ENCODE results near the gene SPEM1.
A peak's percentile ranks its signal among the peaks of the same experiment; 100 is the strongest.

The SPEM1 gene

GRCh38 chr17:7437369-7437863 is 17.3 kb downstream of the SPEM1 start:
- H3K4me1 Mint-ChIP-seq, result peaks cover 52% of the 10 kb centered on the region
- DNase-seq, result no peak
- no peaks in the 10 kb centered on the region for H3K9me3 Mint-ChIP-seq
- peaks cover 49% of the 10 kb centered on the region for H3K27me3 Mint-ChIP-seq
- peak overlapping the region; percentile 94 for H3K4me3 Mint-ChIP-seq
- H3K36me3 Mint-ChIP-seq, result peaks cover 26% of the 10 kb centered on the region
- no peak overlapping the region for H3K27ac Mint-ChIP-seq
- CTCF ChIA-PET, result interaction anchor here (0.7 to 4.3 kb wide), 24 partner anchors 8 to 250 kb away, joined by 3 to 56 read pairs (median 6); partner anchors contain the start of genes ACAP1, MPDU1, PLSCR3 and SLC2A4

GRCh38 chr17:7437950-7438614 is 18.0 kb downstream of the SPEM1 start:
- Mint-ChIP-seq H3K27ac (peak overlapping the region; percentile 90), H3K36me3 (peaks cover 26% of the 10 kb centered on the region), H3K9me3 (no peaks in the 10 kb centered on the region), H3K4me1 (peaks cover 52% of the 10 kb centered on the region), H3K27me3 (peaks cover 55% of the 10 kb centered on the region), H3K4me3 (peak overlapping the region; percentile 87)
- CTCF ChIA-PET, result interaction anchor here (1.2 to 4.3 kb wide), 3 partner anchors 40 to 122 kb away, joined by 3 to 56 read pairs (median 8); partner anchors contain the start of gene TMEM95
- DNase-seq, result peak; percentile 84

GRCh38 chr17:7438656-7439460 is 18.7 kb downstream of the SPEM1 start:
- peaks cover 63% of the 10 kb centered on the region for H3K27me3 Mint-ChIP-seq
- H3K9me3 Mint-ChIP-seq, result no peaks in the 10 kb centered on the region
- H3K36me3 Mint-ChIP-seq, result peaks cover 31% of the 10 kb centered on the region
- no peak overlapping the region for H3K27ac Mint-ChIP-seq
- peak overlapping the region; percentile 87 for H3K4me3 Mint-ChIP-seq
- H3K4me1 Mint-ChIP-seq, result peaks cover 52% of the 10 kb centered on the region
- CTCF ChIA-PET, result interaction anchor here (1.2 to 4.3 kb wide), 4 partner anchors 39 to 122 kb away, joined by 3 to 56 read pairs (median 7); partner anchors contain the start of gene TMEM95
- DNase-seq, result no peak

- peaks cover 71% of the 10 kb centered on the region for H3K27me3 Mint-ChIP-seq
- no peak within 1 kb of the TSS for H3K27ac Mint-ChIP-seq
- DNase-seq, result peak; percentile 33
- CTCF ChIA-PET, result interaction anchor here (1.2 to 2.8 kb wide), 5 partner anchors 12 to 121 kb away, joined by 3 to 12 read pairs (median 6); partner anchors contain the start of gene TMEM256
- peaks cover 33% of the 10 kb centered on the region for H3K36me3 Mint-ChIP-seq
- peak within 1 kb of the TSS; percentile 87 for H3K4me3 Mint-ChIP-seq
- no peaks in the 10 kb centered on the region for H3K9me3 Mint-ChIP-seq
- H3K4me1 Mint-ChIP-seq, result peaks cover 54% of the 10 kb centered on the region
These were observed 19.5 kb downstream of the SPEM1 start, which contains the start of gene FGF11 for GRCh38 chr17:7439462-7440112. Gene FGF11, plus strand, starts transcription at chr17:7439512. Its CDS starts 109 bp downstream, at chr17:7439621.

- Mint-ChIP-seq H3K27ac (no peak overlapping the region), H3K4me1 (peaks cover 55% of the 10 kb centered on the region), H3K36me3 (peaks cover 33% of the 10 kb centered on the region), H3K9me3 (no peaks in the 10 kb centered on the region), H3K27me3 (peaks cover 77% of the 10 kb centered on the region), H3K4me3 (peak overlapping the region; percentile 87)
- CTCF ChIA-PET, result interaction anchor here (1.0 to 2.8 kb wide), 6 partner anchors 11 to 120 kb away, joined by 3 to 12 read pairs (median 4); partner anchors contain the start of gene TMEM256
- DNase-seq, result peak; percentile 64
These were observed 20.1 kb downstream of the SPEM1 start for GRCh38 chr17:7440113-7440833.

- Mint-ChIP-seq H3K9me3 (no peaks in the 10 kb centered on the region), H3K36me3 (peaks cover 37% of the 10 kb centered on the region), H3K4me3 (peak overlapping the region; percentile 87), H3K27me3 (peaks cover 83% of the 10 kb centered on the region), H3K27ac (no peak overlapping the region), H3K4me1 (peaks cover 57% of the 10 kb centered on the region)
- CTCF ChIA-PET, result interaction anchor here (1.0 to 2.8 kb wide), 5 partner anchors 74 to 246 kb away, joined by 3 to 12 read pairs (median 4); partner anchors contain the start of gene TP53
- DNase-seq, result no peak
These were observed 20.7 kb downstream of the SPEM1 start for GRCh38 chr17:7440834-7441195.

- CTCF ChIA-PET, result interaction anchor here (1.0 to 2.8 kb wide), 5 partner anchors 73 to 246 kb away, joined by 3 to 12 read pairs (median 4); partner anchors contain the start of gene TP53
- Mint-ChIP-seq H3K4me3 (no peak overlapping the region), H3K36me3 (peaks cover 34% of the 10 kb centered on the region), H3K27me3 (peaks cover 87% of the 10 kb centered on the region), H3K9me3 (no peaks in the 10 kb centered on the region), H3K27ac (no peak overlapping the region), H3K4me1 (peaks cover 57% of the 10 kb centered on the region)
- DNase-seq, result no peak
These were observed 21.1 kb downstream of the SPEM1 start for GRCh38 chr17:7441266-7441665.

- Mint-ChIP-seq H3K4me3 (no peak overlapping the region), H3K36me3 (peaks cover 35% of the 10 kb centered on the region), H3K27me3 (peaks cover 96% of the 10 kb centered on the region), H3K4me1 (peaks cover 51% of the 10 kb centered on the region), H3K27ac (no peak overlapping the region), H3K9me3 (no peaks in the 10 kb centered on the region)
- CTCF ChIA-PET, result interaction anchor here (1.0 to 2.8 kb wide), 2 partner anchors 86 to 119 kb away, joined by 3 to 12 read pairs; no protein-coding TSS in a partner anchor
- DNase-seq, result no peak
These were observed 22.0 kb downstream of the SPEM1 start for GRCh38 chr17:7442142-7442541.

GRCh38 chr17:7443499-7444485 is 23.7 kb downstream of the SPEM1 start:
- CTCF ChIA-PET, result interaction anchor here (0.6 to 1.4 kb wide), 6 partner anchors 8 to 117 kb away, joined by 3 to 5 read pairs (median 4); no protein-coding TSS in a partner anchor
- Mint-ChIP-seq H3K4me1 (peaks cover 40% of the 10 kb centered on the region), H3K27ac (no peak overlapping the region), H3K27me3 (peaks cover 100% of the 10 kb centered on the region), H3K4me3 (peak overlapping the region; percentile 8), H3K36me3 (peaks cover 32% of the 10 kb centered on the region), H3K9me3 (no peaks in the 10 kb centered on the region)
- DNase-seq, result no peak

- Mint-ChIP-seq H3K27me3 (peaks cover 91% of the 10 kb centered on the region), H3K4me3 (peak within 1 kb of the TSS; percentile 68), H3K4me1 (peaks cover 35% of the 10 kb centered on the region), H3K9me3 (no peaks in the 10 kb centered on the region), H3K27ac (peak within 1 kb of the TSS; percentile 44), H3K36me3 (peaks cover 32% of the 10 kb centered on the region)
- CTCF ChIA-PET, result interaction anchor here (0.8 to 1.4 kb wide), 4 partner anchors 8 to 89 kb away, joined by 3 to 5 read pairs (median 4); no protein-coding TSS in a partner anchor
- DNase-seq, result peak; percentile 39
These were observed 24.8 kb downstream of the SPEM1 start, which contains the start of gene CHRNB1 for GRCh38 chr17:7444682-7445618. Gene CHRNB1, plus strand, starts transcription at chr17:7445061. Its CDS starts 67 bp downstream, at chr17:7445128.

- peaks cover 29% of the 10 kb centered on the region for H3K36me3 Mint-ChIP-seq
- H3K9me3 Mint-ChIP-seq, result no peaks in the 10 kb centered on the region
- CTCF ChIA-PET, result interaction anchor here (0.7 to 1.0 kb wide), 3 partner anchors 8 to 244 kb away, joined by 3 read pairs; no protein-coding TSS in a partner anchor
- peak overlapping the region; percentile 68 for H3K4me3 Mint-ChIP-seq
- H3K27me3 Mint-ChIP-seq, result peaks cover 85% of the 10 kb centered on the region
- H3K4me1 Mint-ChIP-seq, result peaks cover 29% of the 10 kb centered on the region
- peak overlapping the region; percentile 44 for H3K27ac Mint-ChIP-seq
- peak; percentile 68 for DNase-seq
These were observed 25.5 kb downstream of the SPEM1 start for GRCh38 chr17:7445619-7445968.

Measured in activated naive CD4-positive, alpha-beta T cell treated with anti-CD3 and anti-CD28 coated beads, Interleukin-2, amount 10 ng/mL, durations not matched to agents 7 days and 5 days (primary cell).